WTC11 (cell line): ENCODE results near the gene NPAS3. TPM values are rescaled to one million over a fixed set of nuclear protein-coding genes. Genes with fewer than 3 reads are reported as not detected.

Source experiments
- ATAC-seq: fragments of 200-7000 bp; cut with Tn5 transposase; 2 replicates; pipeline ENCODE4 v1.10.0; 2021; ENCODE audit warnings: mild to moderate bottlenecking, moderate library complexity
- CTCF ChIA-PET: fragments of 300-600 bp; sonication (Branson Sonifier 250); formaldehyde crosslinking; loops from one replicate; lab custom pipeline; 2021; ENCODE audit warnings: antibody characterized with exemption; lab: Charles Lee
- POLR2A ChIA-PET: fragments of 350-600 bp; sonication (Branson Sonifier 250); formaldehyde crosslinking; loops from one replicate; lab custom pipeline; 2021; ENCODE audit warnings: antibody characterized with exemption; lab: Charles Lee
- DNase-seq: peaks from one replicate; pipeline ENCODE4 v3.0.0; 2021; ENCODE audit warnings: low spot score
- H3K27ac Mint-ChIP-seq: 2 replicates; pipeline ENCODE4 v1.8.0; 2021; ENCODE audit warnings: mixed read lengths
- H3K27me3 Mint-ChIP-seq: 2 replicates; pipeline ENCODE4 v1.8.0; 2021; ENCODE audit warnings: low read depth, mild to moderate bottlenecking, moderate library complexity, mixed read lengths
- H3K36me3 Mint-ChIP-seq: 2 replicates; pipeline ENCODE4 v1.8.0; 2021; ENCODE audit warnings: mixed read lengths
- H3K4me1 Mint-ChIP-seq: 2 replicates; pipeline ENCODE4 v1.8.0; 2022; ENCODE audit warnings: mixed read lengths
- H3K4me3 Mint-ChIP-seq: 2 replicates; pipeline ENCODE4 v1.8.0; 2021; ENCODE audit warnings: mild to moderate bottlenecking, moderate library complexity, mixed read lengths
- H3K9me3 Mint-ChIP-seq: 2 replicates; pipeline ENCODE4 v1.8.0; 2021; ENCODE audit warnings: mixed read lengths
- AR ChIP-seq: fragments of 250-450 bp; sonication (Bioruptor Pico); IDR thresholded peaks from 2 replicates; pipeline ENCODE4 v1.9.0; 2021; ENCODE audit warnings: mild to moderate bottlenecking
- ATF6 ChIP-seq: sonication (generic); formaldehyde crosslinking; IDR thresholded peaks from 2 replicates; pipeline ENCODE4 v1.8.1; 2023; ENCODE audit warnings: mild to moderate bottlenecking, missing genetic modification reagents
- CBFB ChIP-seq: sonication (generic); formaldehyde crosslinking; IDR thresholded peaks from 2 replicates; pipeline ENCODE4 v1.8.1; 2022; ENCODE audit warnings: mild to moderate bottlenecking, low read depth, missing genetic modification reagents
- GTF2I ChIP-seq: fragments of 250-450 bp; sonication (Bioruptor Pico); conservative IDR thresholded peaks from 2 replicates; pipeline ENCODE4 v1.4.0; 2021; ENCODE audit warnings: mild to moderate bottlenecking
- NR3C1 ChIP-seq: sonication (generic); formaldehyde crosslinking; conservative IDR thresholded peaks from 2 replicates; pipeline ENCODE4 v1.8.1; 2023; ENCODE audit warnings: low read depth, mild to moderate bottlenecking, missing genetic modification reagents
- OVOL2 ChIP-seq: fragments of 250-450 bp; sonication (Bioruptor Pico); IDR thresholded peaks from 2 replicates; pipeline ENCODE4 v1.9.0; 2021; ENCODE audit warnings: mild to moderate bottlenecking, borderline replicate concordance
- RORB ChIP-seq: fragments of 250-450 bp; sonication (Bioruptor Pico); IDR thresholded peaks from 2 replicates; pipeline ENCODE4 v1.9.0; 2021; ENCODE audit warnings: mild to moderate bottlenecking
- ZNF219 ChIP-seq: sonication (generic); formaldehyde crosslinking; IDR thresholded peaks from 2 replicates; pipeline ENCODE4 v1.8.0; 2023; ENCODE audit warnings: missing genetic modification reagents, mild to moderate bottlenecking, borderline replicate concordance
- ZNF232 ChIP-seq: sonication (generic); formaldehyde crosslinking; IDR thresholded peaks from 2 replicates; pipeline ENCODE4 v1.8.0; 2022; ENCODE audit warnings: mild to moderate bottlenecking, missing genetic modification reagents
- ZNF281 ChIP-seq: sonication (generic); formaldehyde crosslinking; IDR thresholded peaks from 2 replicates; pipeline ENCODE4 v1.8.0; 2023; ENCODE audit warnings: mild to moderate bottlenecking, missing genetic modification reagents
- ZNF423 ChIP-seq: fragments of 250-450 bp; sonication (Bioruptor Pico); IDR thresholded peaks from 2 replicates; pipeline ENCODE4 v2.1.2; 2022; ENCODE audit warnings: mild to moderate bottlenecking, moderate library complexity
- ZNF425 ChIP-seq: fragments of 250-450 bp; sonication (Bioruptor Pico); conservative IDR thresholded peaks from 2 replicates; pipeline ENCODE4 v1.9.0; 2021; ENCODE audit warnings: mild to moderate bottlenecking
- total RNA-seq: library from RNA; stranded (reverse); gene quantifications from 3 replicates; pipeline ENCODE4 v1.2.3, GENCODE V29; 2021
- TF ChIP-seq, protein P1 (sequence below): sonication (generic); formaldehyde crosslinking; IDR thresholded peaks from 2 replicates; pipeline ENCODE4 v1.8.1; 2023; ENCODE audit warnings: mild to moderate bottlenecking, missing genetic modification reagents, borderline replicate concordance
- TF ChIP-seq, protein P2 (sequence below): sonication (generic); formaldehyde crosslinking; IDR thresholded peaks from 2 replicates; pipeline ENCODE4 v1.8.1; 2022; ENCODE audit warnings: missing genetic modification reagents, borderline replicate concordance
- TF ChIP-seq, protein P3 (sequence below): sonication (generic); formaldehyde crosslinking; IDR thresholded peaks from 2 replicates; pipeline ENCODE4 v1.8.0; 2022; ENCODE audit warnings: mild to moderate bottlenecking, missing genetic modification reagents
- TF ChIP-seq, protein P4 (sequence below): sonication (generic); formaldehyde crosslinking; conservative IDR thresholded peaks from 2 replicates; pipeline ENCODE4 v1.8.1; 2023; ENCODE audit warnings: mild to moderate bottlenecking, low read depth, missing genetic modification reagents, moderate library complexity

Gene NPAS3
- total RNA-seq, 1 experiment from 2014 or later = 3.2 TPM

DNA sequence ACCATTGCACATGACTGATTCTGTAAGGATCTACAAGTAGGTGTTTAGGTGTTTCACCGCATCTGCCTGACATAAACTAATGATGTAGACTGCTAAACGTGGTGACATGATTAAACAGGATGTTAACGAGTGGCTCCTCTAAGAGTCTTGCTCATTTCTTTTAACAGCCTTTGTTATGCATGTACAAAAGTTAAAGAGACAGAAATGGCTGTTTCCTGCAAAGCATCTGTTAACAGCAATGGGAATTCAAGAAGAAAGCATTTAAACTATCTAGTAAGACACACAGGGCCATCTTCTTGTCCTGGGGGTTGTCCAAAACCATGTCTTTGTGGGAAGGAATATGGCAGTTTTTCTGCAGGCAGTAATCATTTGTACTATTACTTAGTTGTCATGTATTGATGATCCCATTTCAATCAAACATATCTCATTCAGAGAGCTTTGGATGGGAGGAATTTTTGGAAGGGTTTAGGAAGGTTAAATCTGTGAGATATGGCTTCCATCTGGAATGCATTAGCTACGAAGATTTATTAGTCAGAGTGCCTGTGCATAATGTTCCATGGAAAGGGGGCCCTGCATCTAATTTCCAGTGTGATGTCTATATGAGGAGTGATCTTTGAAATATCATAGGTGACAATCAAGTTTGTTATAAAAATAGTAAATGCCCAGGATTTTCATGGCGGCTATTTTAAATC is 517.1 kb downstream of the NPAS3 start:
- POLR2A ChIA-PET = no interaction called here
- Mint-ChIP-seq H3K4me1 (peaks cover 56% of the 10 kb centered on the region), H3K36me3 (no peaks in the 10 kb centered on the region), H3K9me3 (no peaks in the 10 kb centered on the region), H3K27me3 (no peaks in the 10 kb centered on the region), H3K27ac (no peak overlapping the region), H3K4me3 (no peak overlapping the region)
- DNase-seq (no peak), ATAC-seq (no peak)
- CTCF ChIA-PET = no interaction called here
- TF ChIP-seq ZNF423 (CRISPR knock-in tag) (no peak), RORB (CRISPR knock-in tag) (no peak), CBFB (CRISPR knock-in tag) (no peak), ATF6 (no peak), OVOL2 (CRISPR knock-in tag) (no peak), GTF2I (CRISPR knock-in tag) (no peak), ZNF281 (CRISPR knock-in tag) (no peak), ZNF219 (CRISPR knock-in tag) (no peak), AR (CRISPR knock-in tag) (no peak), ZNF232 (no peak), ZNF425 (no peak), NR3C1 (CRISPR knock-in tag) (no peak)
- TF ChIP-seq, protein P1, sequence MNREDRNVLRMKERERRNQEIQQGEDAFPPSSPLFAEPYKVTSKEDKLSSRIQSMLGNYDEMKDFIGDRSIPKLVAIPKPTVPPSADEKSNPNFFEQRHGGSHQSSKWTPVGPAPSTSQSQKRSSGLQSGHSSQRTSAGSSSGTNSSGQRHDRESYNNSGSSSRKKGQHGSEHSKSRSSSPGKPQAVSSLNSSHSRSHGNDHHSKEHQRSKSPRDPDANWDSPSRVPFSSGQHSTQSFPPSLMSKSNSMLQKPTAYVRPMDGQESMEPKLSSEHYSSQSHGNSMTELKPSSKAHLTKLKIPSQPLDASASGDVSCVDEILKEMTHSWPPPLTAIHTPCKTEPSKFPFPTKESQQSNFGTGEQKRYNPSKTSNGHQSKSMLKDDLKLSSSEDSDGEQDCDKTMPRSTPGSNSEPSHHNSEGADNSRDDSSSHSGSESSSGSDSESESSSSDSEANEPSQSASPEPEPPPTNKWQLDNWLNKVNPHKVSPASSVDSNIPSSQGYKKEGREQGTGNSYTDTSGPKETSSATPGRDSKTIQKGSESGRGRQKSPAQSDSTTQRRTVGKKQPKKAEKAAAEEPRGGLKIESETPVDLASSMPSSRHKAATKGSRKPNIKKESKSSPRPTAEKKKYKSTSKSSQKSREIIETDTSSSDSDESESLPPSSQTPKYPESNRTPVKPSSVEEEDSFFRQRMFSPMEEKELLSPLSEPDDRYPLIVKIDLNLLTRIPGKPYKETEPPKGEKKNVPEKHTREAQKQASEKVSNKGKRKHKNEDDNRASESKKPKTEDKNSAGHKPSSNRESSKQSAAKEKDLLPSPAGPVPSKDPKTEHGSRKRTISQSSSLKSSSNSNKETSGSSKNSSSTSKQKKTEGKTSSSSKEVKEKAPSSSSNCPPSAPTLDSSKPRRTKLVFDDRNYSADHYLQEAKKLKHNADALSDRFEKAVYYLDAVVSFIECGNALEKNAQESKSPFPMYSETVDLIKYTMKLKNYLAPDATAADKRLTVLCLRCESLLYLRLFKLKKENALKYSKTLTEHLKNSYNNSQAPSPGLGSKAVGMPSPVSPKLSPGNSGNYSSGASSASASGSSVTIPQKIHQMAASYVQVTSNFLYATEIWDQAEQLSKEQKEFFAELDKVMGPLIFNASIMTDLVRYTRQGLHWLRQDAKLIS = no peak
- TF ChIP-seq, protein P2, sequence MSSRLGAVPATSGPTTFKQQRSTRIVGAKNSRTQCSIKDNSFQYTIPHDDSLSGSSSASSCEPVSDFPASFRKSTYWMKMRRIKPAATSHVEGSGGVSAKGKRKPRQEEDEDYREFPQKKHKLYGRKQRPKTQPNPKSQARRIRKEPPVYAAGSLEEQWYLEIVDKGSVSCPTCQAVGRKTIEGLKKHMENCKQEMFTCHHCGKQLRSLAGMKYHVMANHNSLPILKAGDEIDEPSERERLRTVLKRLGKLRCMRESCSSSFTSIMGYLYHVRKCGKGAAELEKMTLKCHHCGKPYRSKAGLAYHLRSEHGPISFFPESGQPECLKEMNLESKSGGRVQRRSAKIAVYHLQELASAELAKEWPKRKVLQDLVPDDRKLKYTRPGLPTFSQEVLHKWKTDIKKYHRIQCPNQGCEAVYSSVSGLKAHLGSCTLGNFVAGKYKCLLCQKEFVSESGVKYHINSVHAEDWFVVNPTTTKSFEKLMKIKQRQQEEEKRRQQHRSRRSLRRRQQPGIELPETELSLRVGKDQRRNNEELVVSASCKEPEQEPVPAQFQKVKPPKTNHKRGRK = no peak
- TF ChIP-seq, protein P3, sequence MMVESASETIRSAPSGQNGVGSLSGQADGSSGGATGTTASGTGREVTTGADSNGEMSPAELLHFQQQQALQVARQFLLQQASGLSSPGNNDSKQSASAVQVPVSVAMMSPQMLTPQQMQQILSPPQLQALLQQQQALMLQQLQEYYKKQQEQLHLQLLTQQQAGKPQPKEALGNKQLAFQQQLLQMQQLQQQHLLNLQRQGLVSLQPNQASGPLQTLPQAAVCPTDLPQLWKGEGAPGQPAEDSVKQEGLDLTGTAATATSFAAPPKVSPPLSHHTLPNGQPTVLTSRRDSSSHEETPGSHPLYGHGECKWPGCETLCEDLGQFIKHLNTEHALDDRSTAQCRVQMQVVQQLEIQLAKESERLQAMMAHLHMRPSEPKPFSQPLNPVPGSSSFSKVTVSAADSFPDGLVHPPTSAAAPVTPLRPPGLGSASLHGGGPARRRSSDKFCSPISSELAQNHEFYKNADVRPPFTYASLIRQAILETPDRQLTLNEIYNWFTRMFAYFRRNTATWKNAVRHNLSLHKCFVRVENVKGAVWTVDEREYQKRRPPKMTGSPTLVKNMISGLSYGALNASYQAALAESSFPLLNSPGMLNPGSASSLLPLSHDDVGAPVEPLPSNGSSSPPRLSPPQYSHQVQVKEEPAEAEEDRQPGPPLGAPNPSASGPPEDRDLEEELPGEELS (CRISPR knock-in tag) = no peak
- TF ChIP-seq, protein P4, sequence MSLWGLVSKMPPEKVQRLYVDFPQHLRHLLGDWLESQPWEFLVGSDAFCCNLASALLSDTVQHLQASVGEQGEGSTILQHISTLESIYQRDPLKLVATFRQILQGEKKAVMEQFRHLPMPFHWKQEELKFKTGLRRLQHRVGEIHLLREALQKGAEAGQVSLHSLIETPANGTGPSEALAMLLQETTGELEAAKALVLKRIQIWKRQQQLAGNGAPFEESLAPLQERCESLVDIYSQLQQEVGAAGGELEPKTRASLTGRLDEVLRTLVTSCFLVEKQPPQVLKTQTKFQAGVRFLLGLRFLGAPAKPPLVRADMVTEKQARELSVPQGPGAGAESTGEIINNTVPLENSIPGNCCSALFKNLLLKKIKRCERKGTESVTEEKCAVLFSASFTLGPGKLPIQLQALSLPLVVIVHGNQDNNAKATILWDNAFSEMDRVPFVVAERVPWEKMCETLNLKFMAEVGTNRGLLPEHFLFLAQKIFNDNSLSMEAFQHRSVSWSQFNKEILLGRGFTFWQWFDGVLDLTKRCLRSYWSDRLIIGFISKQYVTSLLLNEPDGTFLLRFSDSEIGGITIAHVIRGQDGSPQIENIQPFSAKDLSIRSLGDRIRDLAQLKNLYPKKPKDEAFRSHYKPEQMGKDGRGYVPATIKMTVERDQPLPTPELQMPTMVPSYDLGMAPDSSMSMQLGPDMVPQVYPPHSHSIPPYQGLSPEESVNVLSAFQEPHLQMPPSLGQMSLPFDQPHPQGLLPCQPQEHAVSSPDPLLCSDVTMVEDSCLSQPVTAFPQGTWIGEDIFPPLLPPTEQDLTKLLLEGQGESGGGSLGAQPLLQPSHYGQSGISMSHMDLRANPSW (CRISPR knock-in tag) = no peak
